H1 (cell line): ENCODE measurements around the gene EHBP1. TPM values are rescaled to one million over a fixed set of nuclear protein-coding genes. Genes with fewer than 3 reads are reported as not detected.

ENCODE experiments used
- CTCF ChIA-PET: fragments of 300-600 bp; sonication (Branson Sonifier 250); formaldehyde crosslinking; loops from one replicate; lab custom pipeline; 2021; ENCODE audit not compliant: partially characterized antibody; lab: Charles Lee
- POLR2A ChIA-PET: fragments of 300-600 bp; sonication (Branson Sonifier 250); formaldehyde crosslinking; loops from one replicate; lab custom pipeline; 2021; ENCODE audit warnings: inconsistent platforms; ENCODE audit not compliant: partially characterized antibody; lab: Charles Lee
- DNase-seq, 2 experiments: peaks; one replicate each; pipeline versions ENCODE4 v3.0.0 to v3.0.0-alpha.2; 2010 to 2022; ENCODE audit warnings: low spot score in 2 of 2, low read depth in 1 of 2, mixed read lengths in 1 of 2
- FAIRE-seq: peaks from 2 replicates; lab custom pipeline; 2011; peaks lifted over from hg19 to GRCh38; lab: Jason Lieb, UNC
- H2AFZ ChIP-seq: 2 replicates; pipeline ENCODE4 v1.8.1; 2012; ENCODE audit warnings: low read length, inconsistent platforms
- H2AK5ac ChIP-seq: 2 replicates; pipeline ENCODE4 v1.6.1; 2013; ENCODE audit warnings: low read depth, low read length
- H2BK120ac ChIP-seq: replicated peaks from 2 replicates; pipeline ENCODE3; 2013; ENCODE audit warnings: low read depth, low read length, inconsistent platforms
- H2BK12ac ChIP-seq: 2 replicates; pipeline ENCODE4 v1.6.1; 2013; ENCODE audit warnings: low read depth, low read length
- H2BK15ac ChIP-seq: 2 replicates; pipeline ENCODE4 v1.6.1; 2013; ENCODE audit warnings: low read length
- H2BK20ac ChIP-seq: 2 replicates; pipeline ENCODE4 v1.6.1; 2013; ENCODE audit warnings: low read length
- H2BK5ac ChIP-seq: 2 replicates; pipeline ENCODE4 v1.6.1; 2013; ENCODE audit warnings: low read depth, low read length
- H3K14ac ChIP-seq: 2 replicates; pipeline ENCODE4 v1.6.1; 2013; ENCODE audit warnings: inconsistent platforms; ENCODE audit not compliant: insufficient read length
- H3K18ac ChIP-seq: 2 replicates; pipeline ENCODE4 v1.6.1; 2013; ENCODE audit warnings: low read length; ENCODE audit errors: extremely low read depth
- H3K23ac ChIP-seq: 2 replicates; pipeline ENCODE4 v1.6.1; 2013; ENCODE audit warnings: inconsistent platforms; ENCODE audit not compliant: insufficient read length
- H3K23me2 ChIP-seq: 2 replicates; pipeline ENCODE4 v1.6.1; 2013; ENCODE audit warnings: low read depth, low read length
- H3K27ac ChIP-seq: 2 replicates; pipeline ENCODE4 v1.6.1; 2011; ENCODE audit warnings: low read depth, low read length, inconsistent platforms
- H3K27me3 ChIP-seq, 4 experiments: replicated peaks in 1 of 4; 1 replicate in 1 of 4; 2 replicates in 3 of 4; pipeline versions ENCODE4 v1.6.1 to v1.8.1; 2011 to 2013; ENCODE audit warnings: low read length in 3 of 4, mild to moderate bottlenecking in 3 of 4, inconsistent platforms in 2 of 4, mixed read lengths in 2 of 4, moderate library complexity in 1 of 4; ENCODE audit not compliant: control insufficient read depth in 3 of 4, insufficient read depth in 3 of 4; ENCODE audit errors: extremely low read depth in 1 of 4
- H3K36me3 ChIP-seq, 4 experiments: 2 replicates each; pipeline versions ENCODE4 v1.6.1 to v1.8.1; 2011 to 2013; ENCODE audit warnings: mild to moderate bottlenecking in 4 of 4, low read length in 3 of 4, moderate library complexity in 2 of 4, control low read depth in 1 of 4, inconsistent platforms in 1 of 4; ENCODE audit not compliant: insufficient read depth in 4 of 4, control insufficient read depth in 2 of 4
- H3K4ac ChIP-seq: replicated peaks from 2 replicates; pipeline ENCODE3; 2013; ENCODE audit warnings: low read length, low read depth, mixed read lengths, inconsistent platforms; ENCODE audit not compliant: insufficient read length
- H3K4me1 ChIP-seq, 4 experiments: replicated peaks in 1 of 4; 1 replicate in 1 of 4; 2 replicates in 3 of 4; pipeline versions ENCODE4 v1.6.1 to v1.8.1; 2011 to 2013; ENCODE audit warnings: low read length in 3 of 4, inconsistent platforms in 2 of 4, mixed read lengths in 1 of 4; ENCODE audit not compliant: insufficient read depth in 4 of 4, control insufficient read depth in 3 of 4
- H3K4me2 ChIP-seq, 2 experiments: 2 replicates each; pipeline versions ENCODE4 v1.6.1 to v1.8.1; 2011 to 2013; ENCODE audit warnings: low read depth in 2 of 2, low read length in 2 of 2, control low read depth in 1 of 2, inconsistent platforms in 1 of 2, mild to moderate bottlenecking in 1 of 2; ENCODE audit not compliant: insufficient read depth in 1 of 2
- H3K4me3 ChIP-seq, 4 experiments: fragments of 200-600, 300-600 bp in 1 of 4; sonication (generic), shearing (Covaris generic), sonication (Bioruptor Twin) in 1 of 4; 2 replicates each; pipeline versions ENCODE4 v1.5.1 to v1.8.1; 2011 to 2016; ENCODE audit warnings: low read length in 4 of 4, low read depth in 3 of 4, control low read depth in 2 of 4, inconsistent platforms in 2 of 4, mild to moderate bottlenecking in 2 of 4, mixed read lengths in 1 of 4, moderate library complexity in 1 of 4; ENCODE audit not compliant: insufficient read depth in 2 of 4; ENCODE audit errors: extremely low read depth in 1 of 4
- H3K56ac ChIP-seq: replicated peaks from 2 replicates; pipeline ENCODE3; 2013; ENCODE audit warnings: low read depth, mild to moderate bottlenecking, mixed read lengths, low read length, inconsistent platforms; ENCODE audit not compliant: insufficient read length
- H3K79me1 ChIP-seq: 2 replicates; pipeline ENCODE4 v1.6.1; 2013; ENCODE audit warnings: low read depth, low read length, control low read depth
- H3K79me2 ChIP-seq, 2 experiments: 2 replicates each; pipeline versions ENCODE4 v1.6.1 to v1.8.1; 2012 to 2013; ENCODE audit warnings: low read length in 2 of 2, mild to moderate bottlenecking in 2 of 2, inconsistent platforms in 1 of 2; ENCODE audit not compliant: insufficient read depth in 2 of 2, control insufficient read depth in 1 of 2
- H3K9ac ChIP-seq, 4 experiments: replicated peaks in 1 of 4; 1 replicate in 1 of 4; 2 replicates in 3 of 4; pipeline versions ENCODE4 v1.6.1 to v1.8.1; 2011 to 2013; ENCODE audit warnings: low read depth in 3 of 4, low read length in 3 of 4, control low read depth in 2 of 4, mild to moderate bottlenecking in 2 of 4, moderate library complexity in 2 of 4, inconsistent platforms in 1 of 4; ENCODE audit errors: extremely low read depth in 1 of 4
- H3K9me3 ChIP-seq, 2 experiments: 2 replicates each; pipeline versions ENCODE4 v1.6.1 to v1.8.1; 2012 to 2013; ENCODE audit warnings: mild to moderate bottlenecking in 2 of 2, moderate library complexity in 2 of 2, control low read depth in 1 of 2, inconsistent platforms in 1 of 2, low read depth in 1 of 2, low read length in 1 of 2, mixed read lengths in 1 of 2; ENCODE audit not compliant: insufficient read depth in 2 of 2
- H4K20me1 ChIP-seq, 2 experiments: replicated peaks in 1 of 2; 2 replicates each; pipeline versions ENCODE3 to v1.8.1; 2011 to 2013; ENCODE audit warnings: inconsistent platforms in 2 of 2, low read length in 2 of 2, mild to moderate bottlenecking in 1 of 2; ENCODE audit not compliant: insufficient read depth in 2 of 2, control insufficient read depth in 1 of 2
- H4K5ac ChIP-seq: 2 replicates; pipeline ENCODE4 v1.6.1; 2013; ENCODE audit warnings: low read length, low read depth, mixed read lengths, inconsistent platforms; ENCODE audit not compliant: insufficient read length
- H4K8ac ChIP-seq: 2 replicates; pipeline ENCODE4 v1.8.0; 2013; ENCODE audit warnings: mild to moderate bottlenecking, moderate library complexity, low read length, inconsistent platforms; ENCODE audit not compliant: insufficient read depth; ENCODE audit errors: extremely low read depth
- H4K91ac ChIP-seq: replicated peaks from 2 replicates; pipeline ENCODE3; 2013; ENCODE audit warnings: low read length, mixed read lengths, inconsistent platforms; ENCODE audit not compliant: insufficient read length
- BACH1 ChIP-seq: IDR thresholded peaks from 2 replicates; pipeline ENCODE4 v1.6.1; 2012; ENCODE audit warnings: low read length, improper control_type of control experiment
- CBX5 ChIP-seq: fragments of 300-800, 300-1000 bp; sonication (generic); IDR thresholded peaks from 2 replicates; pipeline ENCODE4 v1.7.1; 2016; ENCODE audit warnings: antibody characterized with exemption, low read length, low read depth
- CBX8 ChIP-seq: fragments of 300-800, 300-1000 bp; sonication (generic); IDR thresholded peaks from 2 replicates; pipeline ENCODE4 v1.7.1; 2016; ENCODE audit warnings: low read depth, low read length, borderline replicate concordance
- CTBP2 ChIP-seq: IDR thresholded peaks from 2 replicates; pipeline ENCODE4 v1.7.0; 2011; ENCODE audit warnings: borderline replicate concordance, mild to moderate bottlenecking, moderate library complexity, mixed read lengths, low read length; ENCODE audit not compliant: insufficient read depth, insufficient read length
- JUN ChIP-seq: IDR thresholded peaks from 2 replicates; pipeline ENCODE4 v1.6.1; 2011; ENCODE audit warnings: low read depth, mild to moderate bottlenecking, improper control_type of control experiment, low read length
- POLR2A ChIP-seq, 2 experiments: IDR thresholded peaks; 1 replicate in 1 of 2; 2 replicates in 1 of 2; pipeline ENCODE4 v1.6.1; 2011; ENCODE audit warnings: low read depth in 2 of 2, low read length in 2 of 2, mild to moderate bottlenecking in 2 of 2; ENCODE audit errors: control extremely low read depth in 1 of 2
- POLR2AphosphoS5 ChIP-seq: IDR thresholded peaks from 2 replicates; pipeline ENCODE4 v1.6.1; 2011; ENCODE audit warnings: low read depth, low read length
- RAD21 ChIP-seq, 2 experiments: IDR thresholded peaks in 1 of 2; conservative IDR thresholded peaks in 1 of 2; 2 replicates each; pipeline ENCODE4 v1.6.1; 2011; ENCODE audit warnings: low read depth in 2 of 2, low read length in 2 of 2, improper control_type of control experiment in 1 of 2, inconsistent platforms in 1 of 2, mild to moderate bottlenecking in 1 of 2, moderate library complexity in 1 of 2
- RNF2 ChIP-seq: fragments of 200-900, 300-1000 bp; sonication (generic); IDR thresholded peaks from 2 replicates; pipeline ENCODE4 v1.7.1; 2016; ENCODE audit warnings: borderline replicate concordance, low read depth, mild to moderate bottlenecking, antibody characterized with exemption, low read length; ENCODE audit not compliant: poor library complexity, severe bottlenecking; ENCODE audit errors: missing control alignments
- SP1 ChIP-seq: IDR thresholded peaks from 2 replicates; pipeline ENCODE4 v1.6.1; 2011; ENCODE audit warnings: low read depth, low read length
- SRF ChIP-seq: IDR thresholded peaks from 2 replicates; pipeline ENCODE4 v1.6.1; 2011; ENCODE audit warnings: mild to moderate bottlenecking, low read depth, low read length, moderate library complexity
- SUZ12 ChIP-seq: fragments of 200-600 bp; sonication (generic); IDR thresholded peaks from 2 replicates; pipeline ENCODE4 v1.6.1; 2012; ENCODE audit warnings: mild to moderate bottlenecking, inconsistent platforms, low read length, moderate library complexity, mixed read lengths
- TAF7 ChIP-seq: optimal IDR thresholded peaks from 2 replicates; pipeline ENCODE3; 2011; ENCODE audit warnings: low read depth, mild to moderate bottlenecking, inconsistent platforms, low read length, moderate library complexity, borderline replicate concordance
- TEAD4 ChIP-seq: IDR thresholded peaks from 2 replicates; pipeline ENCODE4 v1.6.1; 2012; ENCODE audit warnings: low read depth, low read length, inconsistent platforms, mixed read lengths
- polyA plus RNA-seq, 7 experiments: library from polyadenylated mRNA; depleted of rRNA in 3 of 7; stranded (reverse) in 5 of 7; unstranded in 2 of 7; fragments of >200 nt in 5 of 7; fragments of 200-250 nt in 2 of 7; gene quantifications; 1 replicate in 5 of 7; 2 replicates in 1 of 7; 4 replicates in 1 of 7; pipeline versions ENCODE4 v1.2.1 to v1.2.3, GENCODE V29; 2011 to 2013; ENCODE audit warnings: missing spikeins in 2 of 7, mixed read lengths in 2 of 7
- total RNA-seq: library from RNA; stranded (reverse); fragmentation: NEBNext Ultra II Directional; extraction: Animal tissue kit (Norgen Biotek cat#: 25700); gene quantifications from 2 replicates; pipeline ENCODE4 v1.2.1, GENCODE V29; 2021
- TF ChIP-seq, protein P1 (sequence below): IDR thresholded peaks from 2 replicates; pipeline ENCODE4 v1.6.1; 2012; ENCODE audit warnings: inconsistent platforms

Gene EHBP1
- total and polyA plus RNA-seq, 2 of the 8 experiments (the other 6 are each of a cell fraction or from before 2014, with no cell fraction given) = 12.0 to 64.1 TPM

DNA sequence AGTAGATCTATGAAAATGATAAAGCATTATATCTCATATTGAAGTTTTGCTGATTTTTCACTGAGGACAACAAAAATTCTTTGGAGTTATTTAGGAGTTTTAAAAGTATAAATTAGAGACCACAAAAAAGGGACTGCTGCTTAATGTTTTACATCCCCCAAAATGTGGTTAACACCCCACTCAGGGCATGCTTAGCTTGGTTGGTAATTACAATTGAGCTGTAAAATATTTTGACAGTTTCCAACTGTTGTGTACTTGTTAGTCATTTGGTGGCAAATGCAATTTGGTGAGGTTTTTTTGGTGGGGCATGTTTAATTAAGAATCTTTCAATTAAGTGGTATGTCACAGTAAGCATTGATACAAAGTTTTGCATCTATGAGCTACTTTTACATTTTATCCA, 207.8 kb downstream of the EHBP1 start:
- no peak overlapping the region for H2BK15ac ChIP-seq
- no peaks in the 10 kb centered on the region for H3K23me2 ChIP-seq
- DNase-seq (no peak), FAIRE-seq (no peak)
- no peak overlapping the region for H4K91ac ChIP-seq
- ChIA-PET CTCF (interaction anchor here (1.0 kb wide), 1 partner anchor 16 kb away, joined by 3 read pairs; no protein-coding TSS in a partner anchor), POLR2A (no interaction called here)
- H3K23ac ChIP-seq = no peak overlapping the region
- H3K36me3 ChIP-seq = no peaks in the 10 kb centered on the region
- H3K4me3 ChIP-seq = no peak overlapping the region
- no peaks in the 10 kb centered on the region for H3K4me1 ChIP-seq
- no peak overlapping the region for H3K4ac ChIP-seq
- H3K18ac ChIP-seq = no peak overlapping the region
- no peaks in the 10 kb centered on the region for H3K79me1 ChIP-seq
- no peak overlapping the region for H2BK12ac ChIP-seq
- H4K8ac ChIP-seq = no peak overlapping the region
- H2AK5ac ChIP-seq = no peak overlapping the region
- H3K79me2 ChIP-seq = no peaks in the 10 kb centered on the region
- no peak overlapping the region for H2AFZ ChIP-seq
- H4K5ac ChIP-seq = no peak overlapping the region
- no peaks in the 10 kb centered on the region for H4K20me1 ChIP-seq
- no peak overlapping the region for H2BK20ac ChIP-seq
- H2BK5ac ChIP-seq = no peak overlapping the region
- no peak overlapping the region for H3K9ac ChIP-seq
- no peak overlapping the region for H2BK120ac ChIP-seq
- no peak overlapping the region for H3K56ac ChIP-seq
- no peaks in the 10 kb centered on the region for H3K9me3 ChIP-seq
- no peak overlapping the region for H3K14ac ChIP-seq
- H3K27ac ChIP-seq = no peak overlapping the region
- no peaks in the 10 kb centered on the region for H3K27me3 ChIP-seq
- H3K4me2 ChIP-seq = no peak overlapping the region
- no peak for TF ChIP-seq CBX5
- TF ChIP-seq BACH1 = no peak
- TF ChIP-seq JUN = no peak
- TF ChIP-seq RAD21 (IDR thresholded peaks at IDR 0.05 in 1 of 2, conservative IDR thresholded peaks at IDR 0.05 in 1 of 2; ENCODE audit: low read depth in 2 of 2, low read length in 2 of 2) = no peak
- no peak for TF ChIP-seq SUZ12
- no peak for TF ChIP-seq RNF2
- TF ChIP-seq CTBP2 = no peak
- no peak for TF ChIP-seq CBX8
- no peak for TF ChIP-seq TAF7
- TF ChIP-seq, protein P1, sequence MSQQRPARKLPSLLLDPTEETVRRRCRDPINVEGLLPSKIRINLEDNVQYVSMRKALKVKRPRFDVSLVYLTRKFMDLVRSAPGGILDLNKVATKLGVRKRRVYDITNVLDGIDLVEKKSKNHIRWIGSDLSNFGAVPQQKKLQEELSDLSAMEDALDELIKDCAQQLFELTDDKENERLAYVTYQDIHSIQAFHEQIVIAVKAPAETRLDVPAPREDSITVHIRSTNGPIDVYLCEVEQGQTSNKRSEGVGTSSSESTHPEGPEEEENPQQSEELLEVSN = no peak
- TF ChIP-seq POLR2AphosphoS5 = no peak
- no peak for TF ChIP-seq POLR2A (IDR thresholded peaks at IDR 0.05; ENCODE audit: control extremely low read depth in 1 of 2, low read depth in 2 of 2, low read length in 2 of 2)
- no peak for TF ChIP-seq SRF
- TF ChIP-seq SP1 = no peak
- no peak for TF ChIP-seq TEAD4
